GM15510 (cell line): ENCODE measurements around the gene GMFB.

Experiments
- POLR2A ChIP-seq: IDR thresholded peaks from 3 replicates; pipeline ENCODE4 v1.6.1; 2011; ENCODE audit warnings: borderline replicate concordance; ENCODE audit not compliant: insufficient read length; ENCODE audit errors: extremely low read depth

GMFB gene

DNA sequence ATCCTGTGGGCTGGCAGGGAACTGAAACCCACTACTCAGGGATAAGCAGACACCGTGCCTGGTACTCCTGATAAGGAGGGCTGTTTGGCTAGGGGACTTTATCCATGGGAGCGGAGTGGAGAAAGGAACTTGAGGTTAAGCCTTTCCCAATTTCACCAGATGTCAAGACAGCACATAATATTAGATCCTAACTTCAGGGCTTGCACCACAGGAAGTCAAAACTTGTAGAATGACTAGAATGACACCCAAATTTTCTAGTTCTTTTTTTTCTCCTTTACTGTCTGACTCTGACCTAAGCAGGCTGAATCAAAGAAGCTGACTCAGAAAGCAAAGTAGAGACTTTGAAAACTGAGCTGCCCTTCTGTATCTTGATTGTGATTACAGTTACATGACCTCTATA is 13.8 kb upstream of the GMFB start:
- TF ChIP-seq POLR2A = no peak

DNA sequence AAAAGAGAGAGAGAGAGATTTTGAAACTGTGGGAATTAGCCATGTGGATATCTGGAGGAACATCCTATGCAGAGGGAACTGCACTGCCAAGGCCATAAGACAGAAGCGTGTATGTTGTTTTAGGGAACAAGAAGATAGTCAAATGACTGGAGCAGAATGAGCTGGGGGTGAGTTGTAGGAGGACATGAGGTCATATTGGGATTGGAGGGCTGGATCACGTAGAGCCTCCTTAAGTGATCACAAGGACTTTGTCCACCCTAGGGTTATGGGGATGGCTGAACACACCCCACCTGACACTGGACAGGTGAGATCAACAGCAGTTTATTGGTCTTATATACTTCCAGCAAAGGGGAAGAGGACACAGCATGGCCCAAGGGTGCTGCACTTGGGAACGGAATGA is 12.7 kb upstream of the GMFB start:
- no peak for TF ChIP-seq POLR2A

DNA sequence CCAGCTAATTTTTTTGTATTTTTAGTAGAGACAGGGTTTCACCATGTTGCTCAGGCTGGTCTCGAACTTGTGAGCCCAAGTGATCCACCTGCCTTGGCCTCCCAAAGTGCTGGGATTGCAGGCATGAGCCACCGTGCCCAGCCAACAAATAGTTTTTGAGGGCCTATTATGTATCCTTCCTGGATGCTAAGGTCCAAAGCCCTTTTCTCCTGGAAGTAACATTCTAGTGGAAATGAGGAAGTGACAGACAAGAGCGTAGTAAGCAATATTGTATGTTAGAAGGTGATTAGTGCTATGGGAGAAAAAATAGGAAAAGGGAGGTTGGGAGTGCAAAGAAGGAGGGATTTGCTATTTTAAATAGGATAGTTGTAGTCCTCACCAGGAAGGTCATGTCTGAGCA is 12.0 kb upstream of the GMFB start:
- no peak for TF ChIP-seq POLR2A

DNA sequence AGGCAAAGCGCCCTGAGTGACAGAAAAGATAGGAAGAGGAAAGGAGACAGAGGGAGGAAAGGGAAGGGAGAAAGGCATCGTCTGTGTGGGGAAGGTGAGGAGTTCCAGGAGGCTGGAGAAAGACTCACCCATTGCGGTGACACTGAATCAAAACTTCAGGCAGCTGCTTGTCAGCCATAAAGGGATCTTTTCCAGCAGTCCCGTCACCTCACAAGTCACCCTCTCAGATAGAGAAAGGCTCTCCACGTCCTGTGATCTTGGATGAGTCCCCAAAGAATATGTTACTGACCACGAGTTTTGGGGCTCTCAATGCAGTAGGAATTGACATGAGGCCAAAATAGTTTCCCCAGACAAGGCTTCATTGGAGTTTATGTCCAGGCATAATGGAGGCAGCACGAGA is 9.8 kb upstream of the GMFB start:
- no peak for TF ChIP-seq POLR2A

DNA sequence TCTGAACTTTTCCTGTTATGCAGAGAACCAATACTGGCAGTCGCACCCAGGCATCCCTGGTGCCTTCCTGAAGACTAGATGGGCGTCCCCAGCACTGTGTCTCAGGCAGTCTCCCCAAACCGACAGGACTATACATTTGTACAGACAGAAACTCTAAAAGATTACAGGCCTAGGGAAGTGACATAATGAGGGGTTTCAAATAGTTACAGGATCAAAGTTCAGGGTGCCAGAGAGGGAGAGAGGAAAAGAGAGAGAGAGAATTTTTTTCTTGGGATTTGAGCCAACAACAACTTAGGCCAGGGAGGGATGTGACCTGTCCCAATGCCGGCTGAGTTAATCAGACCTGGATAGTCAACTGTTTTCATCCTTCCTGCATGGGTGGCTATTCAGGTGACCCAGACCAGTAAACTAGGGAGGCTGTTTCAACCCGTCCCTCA is 9.3 kb upstream of the GMFB start:
- no peak for TF ChIP-seq POLR2A

DNA sequence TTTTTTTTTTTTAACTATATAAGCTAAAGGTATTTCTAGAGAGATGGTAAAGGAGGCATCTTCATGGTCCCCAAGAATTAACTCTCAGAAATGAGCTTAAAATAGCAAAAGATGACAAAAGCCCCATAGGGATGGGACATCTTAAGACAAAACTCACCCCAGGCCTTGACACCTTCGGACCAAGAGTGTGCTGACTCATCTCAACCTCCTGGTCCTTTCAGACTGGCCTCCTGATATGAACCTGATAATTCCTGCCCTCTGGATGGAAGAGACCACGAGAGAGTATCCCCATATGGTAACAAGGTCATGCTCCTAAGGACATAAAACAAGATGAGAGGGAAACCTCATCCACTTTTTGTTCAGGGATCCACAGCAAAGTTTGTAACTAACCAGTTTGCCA is 8.4 kb upstream of the GMFB start:
- TF ChIP-seq POLR2A = no peak

DNA sequence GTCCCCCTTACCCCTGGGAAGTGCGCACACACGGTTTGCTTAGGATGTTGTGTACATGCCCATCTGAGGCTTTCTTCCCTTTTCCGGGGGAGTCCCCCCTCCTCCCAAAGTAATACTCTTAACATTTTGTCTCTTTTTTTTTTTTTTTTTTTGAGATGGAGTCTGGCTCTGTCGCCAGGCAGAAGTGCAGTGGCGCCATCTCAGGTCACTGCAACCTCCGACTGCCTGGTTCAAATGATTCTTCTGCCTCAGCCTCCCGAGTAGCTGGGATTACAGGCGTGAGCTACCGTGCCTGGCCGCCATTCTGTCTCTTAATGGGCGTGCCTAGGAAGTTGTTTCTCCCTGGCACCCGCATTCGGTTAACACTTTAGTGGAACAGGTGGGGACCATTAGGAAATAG is 4.5 kb upstream of the GMFB start:
- TF ChIP-seq POLR2A = no peak

DNA sequence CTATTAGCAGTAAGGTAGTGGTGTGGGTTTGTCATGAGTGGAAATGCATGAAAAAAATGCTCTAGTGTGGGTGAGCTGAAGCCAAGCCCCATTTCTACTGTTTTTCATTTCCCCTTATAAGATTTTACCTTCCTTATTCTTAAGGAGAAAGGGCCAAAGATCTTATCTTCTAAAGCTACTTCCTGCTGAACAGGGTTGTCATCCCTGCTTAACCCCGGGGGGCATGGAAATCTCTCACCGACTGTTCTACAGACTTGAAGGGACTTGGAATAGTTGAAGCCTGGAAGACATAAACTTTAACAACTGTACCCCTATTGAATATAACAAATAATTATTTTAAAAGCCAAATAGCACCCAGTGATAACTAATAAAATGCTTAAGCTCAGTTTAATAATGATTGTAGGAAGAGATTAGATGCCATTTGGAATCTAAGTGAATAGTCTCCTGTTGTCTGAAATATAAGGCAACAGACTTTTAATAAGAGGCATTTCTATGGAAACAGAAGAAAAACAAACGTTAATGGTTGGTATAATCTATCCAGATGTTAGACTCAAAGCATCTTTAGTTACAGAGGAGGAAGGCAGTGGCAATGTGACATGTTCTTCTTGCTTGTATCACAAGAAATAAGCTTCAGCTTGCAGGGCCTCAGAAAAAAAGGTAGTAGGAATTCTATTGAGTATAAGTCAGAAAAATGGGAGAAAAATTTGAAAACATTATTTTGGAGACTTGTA is 1.8 kb upstream of the GMFB start:
- no peak for TF ChIP-seq POLR2A

DNA sequence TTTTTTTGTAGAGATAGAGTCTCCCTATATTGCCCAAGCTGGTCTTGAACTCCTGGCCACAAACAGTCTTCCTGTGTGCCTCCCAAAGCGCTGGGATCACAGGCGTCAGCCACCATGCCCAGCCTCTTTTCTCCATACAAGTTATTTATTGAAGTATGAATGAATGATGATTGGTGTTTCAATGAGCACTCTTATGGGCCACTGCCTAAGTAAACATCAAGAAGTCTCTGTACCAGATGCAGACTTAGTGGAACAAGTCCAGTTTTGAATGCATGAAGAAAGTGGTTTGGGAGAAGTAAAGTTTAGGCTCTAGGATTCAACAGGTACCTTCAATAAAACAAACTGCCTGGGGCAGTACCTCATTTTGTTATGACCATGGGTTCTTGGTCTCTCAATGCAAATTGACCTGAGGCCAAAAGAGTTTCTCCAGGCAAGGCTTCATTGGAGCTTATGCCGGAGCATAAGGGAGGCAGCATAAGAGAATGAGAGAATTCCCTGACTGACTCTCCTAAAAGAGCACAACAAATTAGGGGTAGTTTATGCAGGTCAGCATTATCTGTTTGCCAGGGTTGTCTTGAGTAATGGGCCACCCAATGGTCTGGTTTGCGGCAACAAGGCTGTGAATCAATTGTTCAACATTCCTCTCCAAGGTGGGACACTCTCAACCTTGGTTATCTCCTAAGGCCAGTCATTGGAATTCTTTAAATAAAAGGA is 1.1 kb upstream of the GMFB start:
- no peak for TF ChIP-seq POLR2A

DNA sequence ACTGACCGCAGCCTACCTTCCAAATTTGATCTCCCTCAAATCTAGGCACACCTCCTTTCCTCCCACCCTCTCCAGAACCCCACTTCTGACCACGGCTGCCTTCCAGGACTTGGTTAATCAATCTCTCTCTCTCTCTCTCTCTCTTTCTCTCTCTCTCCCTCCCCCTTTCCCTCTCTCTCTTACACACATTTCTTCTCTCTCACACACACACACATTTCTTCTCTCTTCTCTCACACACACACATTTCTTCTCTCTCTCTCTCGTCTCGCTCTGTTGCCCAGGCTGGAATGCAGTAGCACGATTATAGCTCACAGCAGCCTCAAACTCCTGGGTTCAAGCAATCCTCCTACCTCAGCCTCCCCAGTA is 521 bp upstream of the GMFB start:
- TF ChIP-seq POLR2A = no peak

DNA sequence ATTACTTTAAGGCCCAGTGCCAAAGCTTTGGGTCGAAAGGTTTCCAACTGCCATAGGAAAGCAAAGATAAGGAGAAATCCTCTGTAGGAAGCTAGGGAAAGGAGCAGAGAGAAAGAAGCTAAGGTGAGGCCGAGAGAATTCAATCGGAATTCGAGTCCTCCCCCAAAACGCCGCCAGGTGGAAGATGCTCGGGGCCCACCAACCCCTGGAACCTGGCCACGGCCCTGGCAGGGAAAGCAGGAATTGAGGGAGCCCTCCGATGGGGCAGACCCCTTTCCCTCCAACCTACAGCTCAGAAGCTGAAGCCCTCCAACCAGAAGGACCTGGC is 498 bp downstream of the GMFB start:
- no peak for TF ChIP-seq POLR2A

DNA sequence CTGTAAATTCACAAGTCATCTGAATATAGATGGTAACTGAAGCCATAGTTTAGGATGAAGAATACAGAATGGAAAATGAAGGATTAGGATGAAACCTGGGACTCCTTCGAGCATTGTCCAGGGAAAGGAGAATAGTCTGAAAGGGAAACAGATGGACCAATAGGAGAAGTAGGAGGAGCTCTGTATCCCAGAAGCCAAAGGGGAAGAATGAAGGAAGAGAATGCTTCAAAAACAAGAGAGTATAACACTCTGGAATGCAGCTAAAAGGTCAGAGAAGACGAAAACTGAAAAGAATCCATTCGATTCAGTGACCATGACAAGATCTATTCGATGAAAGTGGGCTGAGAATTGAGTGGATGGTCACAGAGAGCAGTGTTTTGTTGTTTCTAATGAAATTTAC is 1.0 kb downstream of the GMFB start:
- TF ChIP-seq POLR2A = no peak

DNA sequence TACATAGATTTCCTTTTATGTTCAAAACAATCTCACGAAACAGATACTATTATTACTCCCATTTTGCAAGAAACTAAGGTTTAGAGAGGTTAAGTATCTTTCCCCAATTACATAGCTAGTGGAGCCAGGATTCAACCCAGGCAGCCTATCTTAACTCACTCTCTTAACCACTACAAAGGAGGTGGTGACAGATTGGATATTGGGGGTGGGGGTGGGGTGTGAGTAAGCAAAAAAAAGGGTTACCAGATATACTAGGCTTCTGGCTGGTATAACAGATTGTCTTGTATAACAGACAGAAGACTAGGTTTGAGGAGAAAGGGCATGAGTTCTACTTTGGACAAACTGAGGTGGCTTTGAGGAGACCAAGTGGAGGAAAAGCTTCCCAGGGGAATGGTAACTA is 2.1 kb downstream of the GMFB start:
- TF ChIP-seq POLR2A = no peak

DNA sequence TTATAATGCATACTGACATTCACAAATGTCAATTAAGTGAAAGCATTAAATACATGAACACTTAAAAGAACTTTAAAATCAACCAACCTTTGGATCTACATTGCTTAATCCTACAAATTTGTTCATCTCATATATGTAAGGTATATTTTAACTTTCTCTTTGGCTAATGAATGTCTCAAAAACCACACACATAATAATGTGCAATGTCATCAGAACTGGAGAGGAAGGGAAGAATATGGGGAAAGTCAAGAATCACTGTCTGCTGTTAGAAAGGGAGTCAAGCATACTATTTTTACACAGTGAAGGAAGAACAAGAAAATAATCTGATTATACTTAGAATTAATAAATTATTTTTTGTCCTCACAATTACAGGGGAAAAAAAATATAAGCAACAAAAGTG is 4.9 kb downstream of the GMFB start:
- TF ChIP-seq POLR2A = no peak

DNA sequence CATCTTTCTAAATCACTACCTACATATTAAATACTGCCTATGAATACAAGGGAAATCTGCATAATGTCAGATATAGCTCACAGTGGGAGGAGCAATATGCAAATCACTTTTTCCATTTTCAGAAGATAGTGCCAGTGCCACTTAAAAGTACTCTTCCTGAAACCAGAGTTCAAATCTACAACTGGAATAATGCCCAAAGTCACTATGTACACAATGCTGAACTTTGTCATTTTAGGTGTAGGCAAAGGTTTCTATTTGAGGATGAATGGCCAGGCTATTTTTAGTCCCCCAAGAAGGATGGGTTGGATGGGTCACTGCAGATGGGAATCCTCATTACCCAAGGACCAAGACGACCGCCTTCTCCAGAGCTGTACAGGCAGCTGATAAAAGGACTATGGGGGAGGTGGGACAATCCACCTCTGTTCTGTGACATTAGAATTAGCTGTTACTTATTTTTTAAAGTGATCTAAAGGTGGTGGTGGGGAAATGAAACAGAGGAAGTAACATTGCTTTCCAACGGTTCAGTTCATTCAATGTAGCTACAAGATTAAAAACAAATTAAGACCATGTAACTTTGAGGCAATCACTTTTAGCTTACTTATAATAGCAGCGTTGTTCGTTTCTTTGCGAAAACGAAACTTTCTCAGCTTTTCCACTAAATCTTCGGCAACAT is 5.6 kb downstream of the GMFB start:
- no peak for TF ChIP-seq POLR2A

DNA sequence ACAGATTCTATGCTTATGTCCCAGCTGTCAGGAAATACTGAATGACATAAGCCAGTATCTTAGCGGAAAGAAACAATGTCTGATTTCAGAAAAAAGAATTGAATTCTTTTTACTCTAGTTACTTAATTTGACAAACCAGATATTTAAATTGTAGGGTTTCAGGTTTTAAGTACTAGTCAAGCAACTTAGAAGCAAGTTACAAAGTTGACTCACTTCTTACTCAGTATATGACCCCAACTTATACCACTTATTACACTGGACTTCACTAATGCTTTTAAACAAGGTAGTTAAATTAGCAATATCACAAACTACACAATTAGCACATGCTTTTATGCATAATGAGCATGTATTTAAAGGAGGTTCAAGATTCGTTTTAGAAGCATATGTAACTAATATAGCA is 7.1 kb downstream of the GMFB start:
- TF ChIP-seq POLR2A = no peak
